Activated CD4-positive, alpha-beta T cell treated with anti-CD3 and anti-CD28 coated beads, Interleukin-2, amount 50 U/mL, for 24 hours (primary cell): ENCODE measurements around the gene KIAA1586.

Source experiments
- DNase-seq, 2 donors: peaks; one replicate each; pipeline ENCODE4 v3.0.0-alpha.2; 2020; ENCODE audit warnings: low read depth in 1 of 2, low spot score in 1 of 2

Gene KIAA1586

GRCh38 chr6:57102976-57103375 lies 56.5 kb downstream of the KIAA1586 start:
- DNase-seq: no peak

GRCh38 chr6:57104336-57104735 lies 57.8 kb downstream of the KIAA1586 start:
- no peak for DNase-seq
